GM21723 (cell line): ENCODE results near the gene PAIP1.
"Not testable (repeated sequence)": the region's sequence is repeated elsewhere in the genome, so short reads cannot be mapped to it uniquely, and the experiment has no call there.

ENCODE experiments used
- ATAC-seq: cut with Tn5 transposase; IDR thresholded peaks from one replicate; pipeline ENCODE4 v1.9.1; 2021; ENCODE audit warnings: mild to moderate bottlenecking, moderate library complexity; ENCODE audit not compliant: unreplicated experiment

PAIP1 gene

GRCh38 chr5:43523662-43524072 lies 33.2 kb downstream of the PAIP1 start:
- no peak for ATAC-seq

- ATAC-seq, result no peak
Measured at GRCh38 chr5:43520615-43521014, 36.3 kb downstream of the PAIP1 start.

- no peak for ATAC-seq
Measured at GRCh38 chr5:43515678-43516048, 41.2 kb downstream of the PAIP1 start.

GRCh38 chr5:43514816-43515677 lies 41.8 kb downstream of the PAIP1 start, which contains the start of gene C5orf34:
TSS of gene C5orf34 (minus strand) at chr5:43515148. CDS start at chr5:43509339, 5,809 bp downstream.
- ATAC-seq, result peak; percentile 99

GRCh38 chr5:43514471-43514815 lies 42.4 kb downstream of the PAIP1 start:
- ATAC-seq, result peak; percentile 40

- ATAC-seq, result no peak
Measured at GRCh38 chr5:43514025-43514424, 42.9 kb downstream of the PAIP1 start.

- not testable (repeated sequence) for ATAC-seq
Measured at GRCh38 chr5:43511062-43511461, 45.8 kb downstream of the PAIP1 start.

- no peak for ATAC-seq
Measured at GRCh38 chr5:43498581-43498980, 58.3 kb downstream of the PAIP1 start.

GRCh38 chr5:43497311-43498104 lies 59.4 kb downstream of the PAIP1 start:
- ATAC-seq, result no peak

- ATAC-seq, result no peak
Measured at GRCh38 chr5:43491326-43491725, 65.6 kb downstream of the PAIP1 start.

- ATAC-seq, result no peak
Measured at GRCh38 chr5:43486353-43486752, 70.5 kb downstream of the PAIP1 start.

GRCh38 chr5:43485406-43485805 lies 71.5 kb downstream of the PAIP1 start:
- no peak for ATAC-seq

GRCh38 chr5:43484106-43484849 lies 72.6 kb downstream of the PAIP1 start:
- ATAC-seq, result peak; percentile 79

GRCh38 chr5:43483298-43484105 lies 73.4 kb downstream of the PAIP1 start, which contains the start of gene TMEM267:
TSS of gene TMEM267 (minus strand) at chr5:43483865. CDS start at chr5:43453969, 29,896 bp downstream.
- peak; percentile 86 for ATAC-seq

- ATAC-seq, result no peak
Measured at GRCh38 chr5:43482490-43483297, 74.2 kb downstream of the PAIP1 start.
